Measurements from ENCODE around the gene SIX2.

Gene SIX2

GRCh38 chr2:44997963-44998362, 11.3 kb downstream of the SIX2 start:
- no peaks in the 10 kb centered on the region for H3K36me3 ChIP-seq (replicated peaks; ENCODE audit: insufficient read depth, low read length)
- no peak overlapping the region for H2AFZ ChIP-seq (ENCODE audit: low read length)
- H3K9me3 ChIP-seq (replicated peaks; ENCODE audit: insufficient read depth, low read length): no peaks in the 10 kb centered on the region
- H3K79me2 ChIP-seq (ENCODE audit: low read length): no peaks in the 10 kb centered on the region
- H4K20me1 ChIP-seq (ENCODE audit: insufficient read depth, low read length): no peaks in the 10 kb centered on the region
- H3K9me2 ChIP-seq (replicated peaks; ENCODE audit: insufficient read depth, low read length): no peaks in the 10 kb centered on the region
- H3K4me2 ChIP-seq (ENCODE audit: low read depth, low read length): no peak overlapping the region
- no peak for TF ChIP-seq CTCF (IDR thresholded peaks at IDR 0.05; ENCODE audit: low read length)
- no peak for TF ChIP-seq EZH2phosphoT487 (IDR thresholded peaks at IDR 0.05; ENCODE audit: low read length)
- H3K9ac ChIP-seq (ENCODE audit: low read length): no peak overlapping the region
- H3K4me3 ChIP-seq (ENCODE audit: low read length): no peak overlapping the region
- H3K27ac ChIP-seq (ENCODE audit: low read length): no peak overlapping the region
- H3K4me1 ChIP-seq (ENCODE audit: low read length): no peaks in the 10 kb centered on the region
- no peaks in the 10 kb centered on the region; the same call in 1 of the 2 replicates for H3K27me3 ChIP-seq (replicated peaks; ENCODE audit: insufficient read depth, low read length)
- no peak for DNase-seq
- no peaks in the 10 kb centered on the region for H3F3A ChIP-seq (ENCODE audit: insufficient read depth, low read length)

GRCh38 chr2:44996356-44996755, 12.9 kb downstream of the SIX2 start:
- Histone ChIP-seq H3K9me3 (replicated peaks; ENCODE audit: insufficient read depth, low read length) (no peaks in the 10 kb centered on the region), H3K27me3 (replicated peaks; ENCODE audit: insufficient read depth, low read length) (no peaks in the 10 kb centered on the region)

GRCh38 chr2:44994377-44994776, 14.9 kb downstream of the SIX2 start:
- no peaks in the 10 kb centered on the region for H3K9me2 ChIP-seq (replicated peaks; ENCODE audit: insufficient read depth, low read length)
- H3K9me3 ChIP-seq (replicated peaks; ENCODE audit: insufficient read depth, low read length): no peaks in the 10 kb centered on the region
- TF ChIP-seq EZH2 (optimal IDR thresholded peaks at IDR 0.05; ENCODE audit: low read depth, low read length) (no peak), CTCF (IDR thresholded peaks at IDR 0.05; ENCODE audit: low read length) (no peak), EZH2phosphoT487 (IDR thresholded peaks at IDR 0.05; ENCODE audit: low read length) (no peak)
- no peak overlapping the region for H3K9ac ChIP-seq (ENCODE audit: low read length)
- H3K79me2 ChIP-seq (ENCODE audit: low read length): no peaks in the 10 kb centered on the region
- no peaks in the 10 kb centered on the region for H3K36me3 ChIP-seq (replicated peaks; ENCODE audit: insufficient read depth, low read length)
- no peak overlapping the region for H3K4me3 ChIP-seq (ENCODE audit: low read length)
- H3K4me1 ChIP-seq (ENCODE audit: low read length): no peaks in the 10 kb centered on the region
- no peaks in the 10 kb centered on the region for H3K27me3 ChIP-seq (replicated peaks; ENCODE audit: insufficient read depth, low read length)
- H4K20me1 ChIP-seq (ENCODE audit: insufficient read depth, low read length): no peaks in the 10 kb centered on the region
- no peak overlapping the region for H2AFZ ChIP-seq (ENCODE audit: low read length)
- DNase-seq: no peak
- H3K27ac ChIP-seq (ENCODE audit: low read length): no peak overlapping the region
- no peaks in the 10 kb centered on the region for H3F3A ChIP-seq (ENCODE audit: insufficient read depth, low read length)
- no peak overlapping the region for H3K4me2 ChIP-seq (ENCODE audit: low read depth, low read length)

More at GRCh38 chr2:44996356-44996755, 12.9 kb downstream of the SIX2 start:
- Histone ChIP-seq H3K79me2 (ENCODE audit: low read length) (no peaks in the 10 kb centered on the region), H3K27ac (ENCODE audit: low read length) (no peak overlapping the region), H3K9me2 (replicated peaks; ENCODE audit: insufficient read depth, low read length) (no peaks in the 10 kb centered on the region), H3F3A (ENCODE audit: insufficient read depth, low read length) (no peaks in the 10 kb centered on the region), H2AFZ (ENCODE audit: low read length) (no peak overlapping the region), H3K36me3 (replicated peaks; ENCODE audit: insufficient read depth, low read length) (no peaks in the 10 kb centered on the region), H4K20me1 (ENCODE audit: insufficient read depth, low read length) (no peaks in the 10 kb centered on the region), H3K9ac (ENCODE audit: low read length) (no peak overlapping the region), H3K4me3 (ENCODE audit: low read length) (no peak overlapping the region), H3K4me2 (ENCODE audit: low read depth, low read length) (no peak overlapping the region), H3K4me1 (ENCODE audit: low read length) (no peaks in the 10 kb centered on the region)
- no peak for DNase-seq
- TF ChIP-seq CTCF (IDR thresholded peaks at IDR 0.05; ENCODE audit: low read length): no peak
- TF ChIP-seq EZH2 (optimal IDR thresholded peaks at IDR 0.05; ENCODE audit: low read depth, low read length): no peak
- TF ChIP-seq EZH2phosphoT487 (IDR thresholded peaks at IDR 0.05; ENCODE audit: low read length): no peak

All from MM.1S (cell line).